Measurements from ENCODE around the gene FUNDC2. TPM values are rescaled to one million over a fixed set of nuclear protein-coding genes. Genes with fewer than 3 reads are reported as not detected.

FUNDC2 gene
- total RNA-seq, 2 donors from 2014 or later, result 43.7 to 51.8 TPM

DNA sequence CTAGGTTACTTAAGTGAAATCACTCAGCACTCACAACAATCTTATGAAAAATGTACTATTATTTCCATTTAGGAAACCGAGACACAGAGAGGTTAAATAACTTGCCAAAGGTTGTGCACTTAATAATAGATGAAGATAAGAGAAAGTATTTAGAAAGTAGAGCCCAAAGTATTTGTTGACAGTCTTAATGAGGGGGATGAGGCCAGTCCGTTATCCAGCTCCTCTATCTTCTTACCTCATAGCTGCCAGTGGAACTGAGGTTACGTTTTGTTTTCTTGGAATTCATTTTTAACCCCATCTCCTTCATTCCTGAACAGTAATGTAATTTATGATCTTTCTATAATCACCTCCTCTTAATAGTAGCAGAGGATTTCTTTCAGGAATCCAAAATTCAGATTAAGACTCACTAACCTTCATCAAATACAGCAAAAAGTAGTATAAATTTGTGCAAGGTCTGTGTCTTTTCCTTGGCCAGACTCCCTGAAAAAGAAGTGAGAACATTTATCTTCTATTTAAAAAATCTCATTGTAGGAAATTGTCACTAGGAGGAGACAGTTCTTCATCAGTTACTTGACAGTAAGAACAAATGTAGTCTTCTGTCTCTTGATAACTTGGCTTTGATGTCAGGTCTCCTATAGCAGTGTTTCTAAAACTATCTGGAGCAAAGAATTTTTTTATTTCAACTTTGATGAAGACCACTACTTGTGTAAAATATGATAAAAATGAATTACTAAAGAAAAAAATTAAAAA, 39.6 kb upstream of the FUNDC2 start:
- Histone ChIP-seq H3K27ac (no peak overlapping the region), H3K27me3 (replicated peaks; ENCODE audit: insufficient read depth) (no peaks in the 10 kb centered on the region), H3K4me3 (no peak overlapping the region), H3K36me3 (no peaks in the 10 kb centered on the region), H3K9me3 (no peaks in the 10 kb centered on the region), H3K4me1 (ENCODE audit: control insufficient read depth in 1 of 2, low read depth in 2 of 2) (no peaks in the 10 kb centered on the region)
- ATAC-seq (ENCODE audit: insufficient number of reproducible peaks, low FRiP score, low read depth), result no peak
- TF ChIP-seq, protein P1, sequence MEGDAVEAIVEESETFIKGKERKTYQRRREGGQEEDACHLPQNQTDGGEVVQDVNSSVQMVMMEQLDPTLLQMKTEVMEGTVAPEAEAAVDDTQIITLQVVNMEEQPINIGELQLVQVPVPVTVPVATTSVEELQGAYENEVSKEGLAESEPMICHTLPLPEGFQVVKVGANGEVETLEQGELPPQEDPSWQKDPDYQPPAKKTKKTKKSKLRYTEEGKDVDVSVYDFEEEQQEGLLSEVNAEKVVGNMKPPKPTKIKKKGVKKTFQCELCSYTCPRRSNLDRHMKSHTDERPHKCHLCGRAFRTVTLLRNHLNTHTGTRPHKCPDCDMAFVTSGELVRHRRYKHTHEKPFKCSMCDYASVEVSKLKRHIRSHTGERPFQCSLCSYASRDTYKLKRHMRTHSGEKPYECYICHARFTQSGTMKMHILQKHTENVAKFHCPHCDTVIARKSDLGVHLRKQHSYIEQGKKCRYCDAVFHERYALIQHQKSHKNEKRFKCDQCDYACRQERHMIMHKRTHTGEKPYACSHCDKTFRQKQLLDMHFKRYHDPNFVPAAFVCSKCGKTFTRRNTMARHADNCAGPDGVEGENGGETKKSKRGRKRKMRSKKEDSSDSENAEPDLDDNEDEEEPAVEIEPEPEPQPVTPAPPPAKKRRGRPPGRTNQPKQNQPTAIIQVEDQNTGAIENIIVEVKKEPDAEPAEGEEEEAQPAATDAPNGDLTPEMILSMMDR (IDR thresholded peaks at IDR 0.05), result no peak
- no peak for DNase-seq (ENCODE audit: low spot score)

DNA sequence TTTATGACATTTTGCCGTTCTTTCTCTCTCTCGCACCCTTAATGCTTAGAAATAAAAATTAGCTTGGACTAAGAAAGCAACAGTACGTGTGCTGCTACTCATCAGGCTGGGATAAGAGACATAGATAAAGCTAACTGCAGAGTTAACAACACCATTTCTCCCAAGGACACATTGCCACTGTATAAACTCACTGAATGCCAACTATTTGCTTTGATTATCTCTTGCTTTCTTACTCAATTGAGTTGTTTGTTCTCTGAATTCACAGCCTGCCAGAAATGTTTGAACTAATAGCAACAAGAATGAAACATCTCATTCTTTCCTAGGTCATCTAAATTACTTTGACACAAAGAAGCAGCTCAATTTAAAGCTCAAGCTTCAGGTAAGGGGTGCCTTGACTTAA, 38.7 kb upstream of the FUNDC2 start:
- Histone ChIP-seq H3K4me1 (ENCODE audit: control insufficient read depth in 1 of 2, low read depth in 2 of 2) (no peaks in the 10 kb centered on the region), H3K9me3 (no peaks in the 10 kb centered on the region), H3K27ac (no peak overlapping the region), H3K4me3 (no peak overlapping the region), H3K36me3 (no peaks in the 10 kb centered on the region), H3K27me3 (replicated peaks; ENCODE audit: insufficient read depth) (no peaks in the 10 kb centered on the region)
- DNase-seq (ENCODE audit: low spot score) (no peak), ATAC-seq (ENCODE audit: insufficient number of reproducible peaks, low FRiP score, low read depth) (no peak)
- TF ChIP-seq, protein P1 (IDR thresholded peaks at IDR 0.05), result no peak

DNA sequence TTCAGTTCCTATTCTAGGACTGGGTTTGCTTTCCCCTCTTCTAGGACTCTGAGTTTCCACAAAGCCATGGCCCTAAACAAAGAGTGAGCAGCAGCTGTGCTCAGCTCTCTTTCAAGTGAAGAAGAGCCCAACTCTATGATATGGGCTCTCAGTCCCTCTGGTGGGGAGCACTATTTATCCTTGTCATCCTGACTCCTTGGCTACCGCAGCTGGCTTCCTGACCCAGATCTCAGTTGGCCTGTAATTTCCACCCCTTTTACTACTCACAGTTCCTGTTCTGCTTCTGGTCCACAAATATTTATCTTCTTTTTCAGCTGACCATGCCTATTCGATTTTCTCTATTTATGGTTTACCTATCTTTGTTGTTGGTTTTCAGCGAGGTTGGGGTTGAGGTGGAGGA, 37.9 kb upstream of the FUNDC2 start:
- no peaks in the 10 kb centered on the region for H3K27me3 ChIP-seq (replicated peaks; ENCODE audit: insufficient read depth)
- H3K4me3 ChIP-seq, result no peak overlapping the region
- ATAC-seq (ENCODE audit: insufficient number of reproducible peaks, low FRiP score, low read depth) (no peak), DNase-seq (ENCODE audit: low spot score) (no peak)
- TF ChIP-seq, protein P1 (IDR thresholded peaks at IDR 0.05), result no peak
- no peaks in the 10 kb centered on the region for H3K4me1 ChIP-seq (ENCODE audit: control insufficient read depth in 1 of 2, low read depth in 2 of 2)
- H3K27ac ChIP-seq, result no peak overlapping the region
- H3K36me3 ChIP-seq, result no peaks in the 10 kb centered on the region
- no peaks in the 10 kb centered on the region for H3K9me3 ChIP-seq

DNA sequence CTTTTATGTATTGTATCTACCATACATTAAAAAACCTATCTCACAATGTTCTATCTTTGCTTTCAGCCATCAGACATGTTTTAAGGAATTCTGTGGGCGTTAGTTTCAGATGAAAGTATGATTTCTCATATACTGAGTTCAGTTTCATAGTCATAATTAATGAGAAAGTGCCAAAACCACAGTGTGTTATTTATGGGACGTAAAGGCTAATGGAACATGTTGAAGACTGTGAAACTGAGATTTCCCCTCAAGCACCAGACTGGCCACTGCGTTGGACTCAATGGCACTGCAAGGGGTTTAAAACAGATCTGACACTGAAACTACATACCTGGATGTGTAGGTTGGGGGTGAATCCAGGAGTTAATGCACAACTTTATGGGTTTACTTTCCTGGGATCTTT, 36.1 kb upstream of the FUNDC2 start:
- no peak for ATAC-seq (ENCODE audit: insufficient number of reproducible peaks, low FRiP score, low read depth)
- Histone ChIP-seq H3K4me3 (no peak overlapping the region), H3K4me1 (ENCODE audit: control insufficient read depth in 1 of 2, low read depth in 2 of 2) (no peaks in the 10 kb centered on the region), H3K27me3 (replicated peaks; ENCODE audit: insufficient read depth) (no peaks in the 10 kb centered on the region), H3K36me3 (no peaks in the 10 kb centered on the region), H3K9me3 (no peaks in the 10 kb centered on the region), H3K27ac (no peak overlapping the region)
- no peak for DNase-seq (ENCODE audit: low spot score)
- TF ChIP-seq, protein P1 (IDR thresholded peaks at IDR 0.05), result no peak

DNA sequence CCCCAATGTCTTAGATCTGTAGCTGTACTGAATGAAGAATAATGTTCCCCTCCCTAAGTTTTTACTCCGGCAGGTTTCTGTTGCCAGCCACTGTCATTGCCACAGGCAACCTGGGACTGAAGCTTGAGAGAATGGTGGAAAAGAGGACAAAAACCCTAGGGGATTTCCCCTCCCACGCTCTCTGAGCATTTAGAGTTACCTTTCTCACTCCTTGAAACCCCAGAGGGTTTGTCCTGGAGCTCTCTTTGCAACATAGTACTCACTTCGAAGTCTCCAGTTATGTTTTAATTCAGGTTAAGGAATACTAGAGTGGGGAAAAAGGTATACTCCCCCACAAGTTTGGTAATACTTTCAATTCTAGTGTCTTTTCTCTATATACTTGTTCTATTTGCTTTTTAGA, 35.6 kb upstream of the FUNDC2 start:
- H3K4me3 ChIP-seq, result no peak overlapping the region

More for the DNA sequence above, 35.6 kb upstream of the FUNDC2 start:
- no peaks in the 10 kb centered on the region for H3K36me3 ChIP-seq
- DNase-seq (ENCODE audit: low spot score) (no peak), ATAC-seq (ENCODE audit: insufficient number of reproducible peaks, low FRiP score, low read depth) (no peak)
- H3K27ac ChIP-seq, result no peak overlapping the region
- H3K27me3 ChIP-seq (replicated peaks; ENCODE audit: insufficient read depth), result no peaks in the 10 kb centered on the region
- no peaks in the 10 kb centered on the region for H3K9me3 ChIP-seq
- TF ChIP-seq, protein P1 (IDR thresholded peaks at IDR 0.05), result no peak
- H3K4me1 ChIP-seq (ENCODE audit: control insufficient read depth in 1 of 2, low read depth in 2 of 2), result no peaks in the 10 kb centered on the region

All from thoracic aorta (tissue), 2 donors.